ENCODE measurements around the gene IL22RA2. TPM values are rescaled to one million over a fixed set of nuclear protein-coding genes. Genes with fewer than 3 reads are reported as not detected.

The IL22RA2 gene
- total RNA-seq, 1 experiment from 2014 or later, result not detected

- Histone ChIP-seq H3K4me2 (ENCODE audit: insufficient read depth, insufficient read length, low read length) (no peak overlapping the region), H2BK15ac (ENCODE audit: low read depth, low read length) (no peak overlapping the region), H3K18ac (ENCODE audit: insufficient read length, low read depth, low read length) (no peak overlapping the region), H3K79me2 (ENCODE audit: insufficient read depth, low read length) (no peaks in the 10 kb centered on the region), H4K8ac (replicated peaks; ENCODE audit: insufficient read length, low read depth, low read length) (no peak overlapping the region), H3K23me2 (ENCODE audit: insufficient read length, low read depth, low read length, poor library complexity, severe bottlenecking) (no peaks in the 10 kb centered on the region), H2BK5ac (ENCODE audit: insufficient read length, low read length) (no peak overlapping the region), H3K79me1 (ENCODE audit: insufficient read depth, low read depth, low read length, poor library complexity, severe bottlenecking) (no peaks in the 10 kb centered on the region), H2BK20ac (ENCODE audit: low read depth, low read length, poor library complexity, severe bottlenecking) (no peak overlapping the region), H3K4ac (ENCODE audit: low read depth, low read length) (no peak overlapping the region), H2AFZ (ENCODE audit: low read length) (no peak overlapping the region), H2BK12ac (ENCODE audit: insufficient read length, low read depth, low read length) (no peak overlapping the region), H4K20me1 (ENCODE audit: control insufficient read depth, insufficient read depth, insufficient read length) (no peaks in the 10 kb centered on the region), H3K27me3 (ENCODE audit: insufficient read depth, low read length) (no peaks in the 10 kb centered on the region), H3K9ac (ENCODE audit: extremely low read depth, insufficient read length, low read length) (no peak overlapping the region), H4K5ac (ENCODE audit: insufficient read length, low read depth, low read length) (no peak overlapping the region), H2AK5ac (ENCODE audit: insufficient read length, low read length) (no peak overlapping the region), H3K14ac (ENCODE audit: insufficient read depth, low read length) (no peak overlapping the region), H3T11ph (ENCODE audit: low read length) (no peak overlapping the region), H2BK120ac (ENCODE audit: low read depth, low read length, poor library complexity, severe bottlenecking) (no peak overlapping the region), H3K4me1 (ENCODE audit: insufficient read depth, low read length) (no peaks in the 10 kb centered on the region), H3K23ac (ENCODE audit: insufficient read length, low read depth, low read length) (no peak overlapping the region), H3K56ac (ENCODE audit: insufficient read length, low read depth, low read length) (no peak overlapping the region), H3K27ac (ENCODE audit: insufficient read length, low read depth, low read length) (no peak overlapping the region), H3K9me3 (ENCODE audit: control insufficient read depth, low read depth, low read length) (peaks cover 17% of the 10 kb centered on the region), H4K91ac (ENCODE audit: insufficient read length, low read depth, low read length) (no peak overlapping the region)
- no peak for TF ChIP-seq CTCF (conservative IDR thresholded peaks at IDR 0.05)
- DNase-seq, result no peak
- Mint-ChIP-seq H3K4me3 (no peak overlapping the region), H3K27ac (no peak overlapping the region), H3K4me1 (peaks cover 0 to under 1% of the 10 kb centered on the region in 2 experiments; a peak in 1 of 4 replicates), H3K9me3 (peaks cover 34 to 38% of the 10 kb centered on the region in 2 experiments), H3K36me3 (ENCODE audit: insufficient read depth in 1 of 3, low read depth in 3 of 3) (peaks cover 11 to 32% (median 20%) of the 10 kb centered on the region in 3 experiments), H3K27me3 (ENCODE audit: low read depth) (peaks cover 2% of the 10 kb centered on the region; the same call in 1 of the 2 replicates)
- WGBS (ENCODE audit: extremely low coverage, insufficient read length, low lambda C conversion rate), result no CpG with 5 or more reads among the region's 2 CpGs
Observed at GRCh38 chr6:137123078-137123477, 50.4 kb downstream of the IL22RA2 start.
